ENCODE data around the gene VPS45. TPM values are rescaled to one million over a fixed set of nuclear protein-coding genes. Genes with fewer than 3 reads are reported as not detected.

VPS45 gene
- total and polyA plus RNA-seq, 3 donors from 2014 or later, result 28.4 to 50.7 (median 50.3) TPM

DNA sequence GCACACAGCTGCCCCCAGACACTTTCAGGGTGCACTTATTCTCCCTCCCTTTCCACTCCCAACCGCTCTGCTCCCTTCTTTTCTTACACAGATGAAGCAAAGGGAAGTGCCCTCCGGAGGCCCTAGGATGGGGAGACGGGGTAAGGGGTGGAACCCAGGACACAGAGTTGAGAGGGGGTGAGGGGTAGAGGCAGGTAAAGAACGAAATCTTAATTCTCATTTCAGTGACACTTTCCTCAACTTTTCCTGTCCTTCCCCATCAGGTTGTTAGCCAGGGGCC is 94.9 kb downstream of the VPS45 start:
- DNase-seq, result no peak
- H3K27ac ChIP-seq, result peak overlapping the region; percentile 67 to 95
- peaks cover 18% of the 10 kb centered on the region for H3K4me1 ChIP-seq
- no peaks in the 10 kb centered on the region for H3K9me3 ChIP-seq
- intact Hi-C loops (cut with DNase I; ENCODE audit: low total_unique reads), result no loop called here
- H3K27me3 ChIP-seq, result no peaks in the 10 kb centered on the region
- H3K4me3 ChIP-seq, result no peak overlapping the region
- no peaks in the 10 kb centered on the region for H3K36me3 ChIP-seq (ENCODE audit: low read depth, missing control alignments)
- TF ChIP-seq, protein P1, sequence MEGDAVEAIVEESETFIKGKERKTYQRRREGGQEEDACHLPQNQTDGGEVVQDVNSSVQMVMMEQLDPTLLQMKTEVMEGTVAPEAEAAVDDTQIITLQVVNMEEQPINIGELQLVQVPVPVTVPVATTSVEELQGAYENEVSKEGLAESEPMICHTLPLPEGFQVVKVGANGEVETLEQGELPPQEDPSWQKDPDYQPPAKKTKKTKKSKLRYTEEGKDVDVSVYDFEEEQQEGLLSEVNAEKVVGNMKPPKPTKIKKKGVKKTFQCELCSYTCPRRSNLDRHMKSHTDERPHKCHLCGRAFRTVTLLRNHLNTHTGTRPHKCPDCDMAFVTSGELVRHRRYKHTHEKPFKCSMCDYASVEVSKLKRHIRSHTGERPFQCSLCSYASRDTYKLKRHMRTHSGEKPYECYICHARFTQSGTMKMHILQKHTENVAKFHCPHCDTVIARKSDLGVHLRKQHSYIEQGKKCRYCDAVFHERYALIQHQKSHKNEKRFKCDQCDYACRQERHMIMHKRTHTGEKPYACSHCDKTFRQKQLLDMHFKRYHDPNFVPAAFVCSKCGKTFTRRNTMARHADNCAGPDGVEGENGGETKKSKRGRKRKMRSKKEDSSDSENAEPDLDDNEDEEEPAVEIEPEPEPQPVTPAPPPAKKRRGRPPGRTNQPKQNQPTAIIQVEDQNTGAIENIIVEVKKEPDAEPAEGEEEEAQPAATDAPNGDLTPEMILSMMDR (IDR thresholded peaks at IDR 0.05), result no peak
- no peak for TF ChIP-seq POLR2A (IDR thresholded peaks at IDR 0.05)
- 55 to 57% methylated on average over 4 of the region's 4 CpGs for WGBS, 2 donors

DNA sequence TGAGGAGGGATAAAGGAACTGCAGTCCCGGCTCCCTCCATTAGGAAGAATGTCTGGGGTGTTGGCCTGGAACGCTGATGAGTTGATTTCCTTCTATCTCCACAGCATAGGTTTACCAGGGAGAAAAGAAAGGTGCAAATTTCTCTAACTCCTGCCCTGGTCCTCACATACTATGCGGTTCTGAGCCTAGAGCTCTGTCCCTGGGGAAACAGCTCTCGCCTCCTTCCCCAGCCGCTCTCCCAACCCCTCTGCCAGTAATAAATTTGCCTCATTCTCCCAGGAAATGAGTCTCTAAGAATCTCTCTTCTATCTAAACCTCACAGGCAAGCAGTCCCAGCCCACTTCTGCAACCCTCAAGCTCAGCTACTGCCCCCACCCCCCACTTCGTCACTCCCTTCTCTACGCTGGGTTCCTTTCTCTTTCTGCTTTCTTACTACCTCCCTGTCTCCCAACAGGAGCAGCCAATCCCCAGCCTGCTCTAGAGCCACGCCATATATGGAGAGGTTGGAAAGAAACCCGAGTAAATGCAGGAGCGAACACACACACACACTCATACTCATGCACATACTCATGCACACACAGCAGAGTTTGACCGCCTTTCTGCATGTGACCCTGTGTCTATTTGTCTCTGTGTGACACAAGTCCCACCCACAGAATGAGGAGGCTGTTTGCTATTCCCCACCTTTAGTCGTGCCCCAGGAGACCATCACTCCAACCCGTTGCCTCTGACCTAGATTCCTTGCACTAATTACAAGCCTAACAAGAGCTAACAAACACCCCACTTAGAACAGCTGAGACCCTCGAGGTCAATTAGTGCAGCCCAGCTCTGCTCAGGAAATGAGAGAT is 95.5 kb downstream of the VPS45 start:
- intact Hi-C loops (cut with DNase I; ENCODE audit: low total_unique reads), result no loop called here
- Histone ChIP-seq H3K4me1 (peaks cover 18% of the 10 kb centered on the region), H3K9me3 (no peaks in the 10 kb centered on the region), H3K27me3 (no peaks in the 10 kb centered on the region), H3K36me3 (ENCODE audit: low read depth, missing control alignments) (no peaks in the 10 kb centered on the region), H3K4me3 (no peak overlapping the region), H3K27ac (peak overlapping the region; percentile 67 to 95)
- DNase-seq, result peak; percentile 85
- WGBS, 2 donors, result 35 to 42% methylated on average over 13 to 14 of the region's 14 CpGs
- peak; percentile 80 for TF ChIP-seq POLR2A (IDR thresholded peaks at IDR 0.05)
- TF ChIP-seq, protein P1 (IDR thresholded peaks at IDR 0.05), result peak in 1 of 3 experiments; percentile 3

DNA sequence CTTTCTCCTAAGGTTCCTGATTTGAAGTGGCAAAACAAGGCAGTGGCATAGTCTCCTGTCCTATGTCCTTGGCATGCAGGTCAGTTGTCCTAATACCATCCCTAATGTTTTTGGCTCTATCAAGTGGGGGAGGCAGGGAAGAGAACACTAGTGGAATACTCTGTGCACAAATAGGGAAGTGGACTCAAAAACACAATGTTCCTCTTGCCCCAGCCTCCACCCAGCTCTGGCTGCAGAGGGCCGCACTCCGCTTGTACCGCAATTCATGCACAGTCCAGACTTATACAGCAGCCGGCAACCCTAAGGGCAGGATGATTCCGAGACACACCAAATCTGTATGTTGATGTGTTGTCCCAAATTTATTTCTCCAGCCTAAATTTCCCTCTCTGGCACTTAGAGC is 96.6 kb downstream of the VPS45 start:
- no peaks in the 10 kb centered on the region for H3K36me3 ChIP-seq (ENCODE audit: low read depth, missing control alignments)

DNA sequence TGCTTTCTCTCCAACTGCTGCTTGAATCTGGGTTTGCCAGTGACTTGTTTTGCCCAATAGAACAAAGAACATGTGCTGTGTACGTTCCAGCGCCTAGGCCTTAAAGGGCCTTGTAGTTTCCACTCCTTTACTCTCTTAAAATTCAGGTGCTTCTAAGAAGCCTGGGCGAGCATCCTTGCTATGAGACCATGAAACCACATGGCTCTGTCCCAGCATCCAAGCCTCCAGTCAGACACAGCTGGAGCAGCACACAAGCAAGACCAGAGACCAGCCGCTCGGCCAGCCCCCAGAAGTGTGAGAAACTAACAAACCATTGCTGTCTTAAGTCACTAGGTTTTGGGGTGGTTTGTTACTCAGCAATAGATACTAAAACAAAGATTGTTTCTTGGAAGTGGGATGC is 97.2 kb downstream of the VPS45 start:
- H3K9me3 ChIP-seq, result no peaks in the 10 kb centered on the region
- TF ChIP-seq, protein P1 (IDR thresholded peaks at IDR 0.05), result no peak
- peaks cover 6% of the 10 kb centered on the region for H3K4me1 ChIP-seq
- intact Hi-C loops (cut with DNase I; ENCODE audit: low total_unique reads), result loop anchor here (5.0 kb wide), 1 partner anchor 87 kb away; no protein-coding TSS in a partner anchor
- H3K27ac ChIP-seq, result peak overlapping the region in 1 of 2 donors; percentile 95
- 79 to 86% methylated on average over 5 of the region's 5 CpGs for WGBS, 2 donors
- no peak for DNase-seq
- no peaks in the 10 kb centered on the region for H3K27me3 ChIP-seq
- no peak overlapping the region for H3K4me3 ChIP-seq
- H3K36me3 ChIP-seq (ENCODE audit: low read depth, missing control alignments), result no peaks in the 10 kb centered on the region

More for the DNA sequence above, 96.6 kb downstream of the VPS45 start:
- DNase-seq, result no peak
- no peaks in the 10 kb centered on the region for H3K9me3 ChIP-seq
- H3K4me1 ChIP-seq, result peaks cover 11% of the 10 kb centered on the region
- intact Hi-C loops (cut with DNase I; ENCODE audit: low total_unique reads), result no loop called here
- no peak overlapping the region for H3K4me3 ChIP-seq
- 79 to 86% methylated on average over 5 of the region's 5 CpGs for WGBS, 2 donors
- H3K27me3 ChIP-seq, result no peaks in the 10 kb centered on the region
- no peak for TF ChIP-seq POLR2A (IDR thresholded peaks at IDR 0.05)
- TF ChIP-seq, protein P1 (IDR thresholded peaks at IDR 0.05), result no peak
- peak overlapping the region; percentile 29 to 95 for H3K27ac ChIP-seq
